Measurements from ENCODE around the gene L3MBTL4. TPM values are rescaled to one million over a fixed set of nuclear protein-coding genes. Genes with fewer than 3 reads are reported as not detected.

Gene L3MBTL4
- total RNA-seq, 1 donor from 2014 or later, result 0.56 TPM

DNA sequence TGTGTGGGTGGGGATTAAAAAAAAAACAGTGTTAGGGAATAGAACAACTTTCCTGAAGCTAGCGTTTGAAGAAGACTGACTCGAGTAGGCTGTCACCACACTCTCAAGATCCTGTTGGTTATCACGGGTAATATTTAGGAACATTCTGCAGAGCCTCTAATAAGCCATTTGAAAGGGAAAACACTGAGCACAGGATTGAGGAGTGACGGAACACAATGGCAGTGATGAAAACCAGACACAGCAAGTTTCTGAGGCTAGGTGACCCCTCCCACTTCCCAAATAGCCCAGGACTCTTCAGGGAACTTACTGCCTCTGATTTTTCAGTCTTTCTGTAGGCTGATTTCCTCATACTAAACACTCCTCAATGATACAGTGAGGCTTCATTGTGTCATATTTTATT, 431.2 kb downstream of the L3MBTL4 start:
- no peak overlapping the region for H3K27ac Mint-ChIP-seq (ENCODE audit: unreplicated experiment)

DNA sequence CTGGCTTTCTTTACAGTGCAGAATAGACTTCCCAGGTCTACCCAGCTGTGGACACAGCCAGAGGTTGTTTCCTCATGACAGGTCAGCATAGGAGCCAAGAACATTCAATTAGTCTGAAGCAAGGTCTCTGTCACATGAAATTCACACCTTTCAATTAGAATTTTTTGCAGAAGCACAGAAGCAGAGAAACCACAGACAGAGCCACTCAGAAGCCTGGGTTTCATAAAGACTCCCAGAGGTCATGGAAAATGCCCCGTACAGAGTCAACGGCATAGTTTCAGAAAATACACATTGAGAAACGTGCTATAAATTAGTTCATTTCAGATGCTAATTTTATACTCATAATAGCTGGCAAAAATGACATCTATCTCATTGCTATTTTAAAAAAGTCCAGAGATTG, 432.4 kb downstream of the L3MBTL4 start:
- DNase-seq (ENCODE audit: low spot score), result no peak
- H3K27me3 Mint-ChIP-seq (ENCODE audit: unreplicated experiment), result peaks cover 5% of the 10 kb centered on the region
- H3K4me3 Mint-ChIP-seq (ENCODE audit: unreplicated experiment), result no peak overlapping the region
- no peaks in the 10 kb centered on the region for H3K9me3 Mint-ChIP-seq (ENCODE audit: unreplicated experiment)
- no peak overlapping the region for H3K27ac Mint-ChIP-seq (ENCODE audit: unreplicated experiment)
- TF ChIP-seq, protein P1, sequence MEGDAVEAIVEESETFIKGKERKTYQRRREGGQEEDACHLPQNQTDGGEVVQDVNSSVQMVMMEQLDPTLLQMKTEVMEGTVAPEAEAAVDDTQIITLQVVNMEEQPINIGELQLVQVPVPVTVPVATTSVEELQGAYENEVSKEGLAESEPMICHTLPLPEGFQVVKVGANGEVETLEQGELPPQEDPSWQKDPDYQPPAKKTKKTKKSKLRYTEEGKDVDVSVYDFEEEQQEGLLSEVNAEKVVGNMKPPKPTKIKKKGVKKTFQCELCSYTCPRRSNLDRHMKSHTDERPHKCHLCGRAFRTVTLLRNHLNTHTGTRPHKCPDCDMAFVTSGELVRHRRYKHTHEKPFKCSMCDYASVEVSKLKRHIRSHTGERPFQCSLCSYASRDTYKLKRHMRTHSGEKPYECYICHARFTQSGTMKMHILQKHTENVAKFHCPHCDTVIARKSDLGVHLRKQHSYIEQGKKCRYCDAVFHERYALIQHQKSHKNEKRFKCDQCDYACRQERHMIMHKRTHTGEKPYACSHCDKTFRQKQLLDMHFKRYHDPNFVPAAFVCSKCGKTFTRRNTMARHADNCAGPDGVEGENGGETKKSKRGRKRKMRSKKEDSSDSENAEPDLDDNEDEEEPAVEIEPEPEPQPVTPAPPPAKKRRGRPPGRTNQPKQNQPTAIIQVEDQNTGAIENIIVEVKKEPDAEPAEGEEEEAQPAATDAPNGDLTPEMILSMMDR (IDR thresholded peaks at IDR 0.05; ENCODE audit: unreplicated experiment), result no peak
- H3K36me3 Mint-ChIP-seq (ENCODE audit: low read depth, unreplicated experiment), result no peaks in the 10 kb centered on the region
- H3K4me1 Mint-ChIP-seq (ENCODE audit: unreplicated experiment), result no peaks in the 10 kb centered on the region

More for the DNA sequence above, 431.2 kb downstream of the L3MBTL4 start:
- no peak for DNase-seq (ENCODE audit: low spot score)
- no peaks in the 10 kb centered on the region for H3K36me3 Mint-ChIP-seq (ENCODE audit: low read depth, unreplicated experiment)
- H3K4me1 Mint-ChIP-seq (ENCODE audit: unreplicated experiment), result no peaks in the 10 kb centered on the region
- H3K9me3 Mint-ChIP-seq (ENCODE audit: unreplicated experiment), result no peaks in the 10 kb centered on the region
- H3K4me3 Mint-ChIP-seq (ENCODE audit: unreplicated experiment), result no peak overlapping the region
- TF ChIP-seq, protein P1 (IDR thresholded peaks at IDR 0.05; ENCODE audit: unreplicated experiment), result no peak
- peaks cover 5% of the 10 kb centered on the region for H3K27me3 Mint-ChIP-seq (ENCODE audit: unreplicated experiment)

DNA sequence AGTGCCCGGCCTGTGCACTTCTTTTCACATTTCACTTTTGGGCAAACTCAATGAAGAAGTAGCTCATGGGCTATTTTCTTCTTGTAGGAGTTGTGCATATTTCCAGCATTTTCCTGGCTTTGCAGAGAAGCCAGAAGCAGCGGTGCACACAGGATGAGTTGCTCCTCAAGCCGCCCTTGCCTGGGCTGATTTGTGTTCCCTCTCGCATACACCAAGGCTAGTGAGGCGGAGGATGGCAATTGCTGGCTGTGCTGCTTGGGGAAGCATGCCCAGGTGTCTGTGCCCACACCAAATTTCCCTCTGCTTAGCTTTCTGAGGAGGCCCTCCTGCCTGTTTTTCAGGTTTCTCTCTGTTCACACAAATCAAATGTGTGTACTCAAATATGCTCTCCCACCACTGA, 434.0 kb downstream of the L3MBTL4 start:
- H3K4me1 Mint-ChIP-seq (ENCODE audit: unreplicated experiment), result no peaks in the 10 kb centered on the region
- no peak for DNase-seq (ENCODE audit: low spot score)
- H3K27me3 Mint-ChIP-seq (ENCODE audit: unreplicated experiment), result peaks cover 6% of the 10 kb centered on the region
- no peak overlapping the region for H3K4me3 Mint-ChIP-seq (ENCODE audit: unreplicated experiment)
- no peaks in the 10 kb centered on the region for H3K36me3 Mint-ChIP-seq (ENCODE audit: low read depth, unreplicated experiment)
- TF ChIP-seq, protein P1 (IDR thresholded peaks at IDR 0.05; ENCODE audit: unreplicated experiment), result no peak
- H3K27ac Mint-ChIP-seq (ENCODE audit: unreplicated experiment), result no peak overlapping the region
- H3K9me3 Mint-ChIP-seq (ENCODE audit: unreplicated experiment), result no peaks in the 10 kb centered on the region

DNA sequence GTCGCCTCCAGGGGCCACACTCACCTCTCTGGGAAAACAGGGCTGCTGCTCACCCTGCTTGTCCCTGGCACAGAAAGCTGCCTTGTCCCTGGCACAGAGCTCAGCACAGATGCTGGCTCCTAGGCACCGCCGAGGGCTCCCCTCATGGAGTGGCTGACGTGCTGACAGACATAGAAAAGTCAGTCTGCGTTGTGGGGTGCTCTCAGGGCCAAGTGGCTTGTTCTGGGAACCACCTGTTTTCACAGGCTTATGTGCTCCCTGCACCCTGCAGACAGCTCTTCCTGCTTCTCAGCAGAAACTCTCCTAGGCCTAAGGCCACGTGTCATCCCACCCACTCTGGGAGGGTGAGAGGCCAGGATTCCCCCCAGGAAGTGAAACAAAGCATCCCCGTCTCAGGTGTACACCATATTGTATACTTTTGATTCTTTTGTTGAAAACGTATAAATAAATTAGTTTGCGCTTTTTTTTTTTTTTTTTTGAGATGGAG, 434.7 kb downstream of the L3MBTL4 start:
- Mint-ChIP-seq H3K36me3 (ENCODE audit: low read depth, unreplicated experiment) (no peaks in the 10 kb centered on the region), H3K9me3 (ENCODE audit: unreplicated experiment) (no peaks in the 10 kb centered on the region), H3K27me3 (ENCODE audit: unreplicated experiment) (peaks cover 6% of the 10 kb centered on the region), H3K4me1 (ENCODE audit: unreplicated experiment) (no peaks in the 10 kb centered on the region), H3K27ac (ENCODE audit: unreplicated experiment) (no peak overlapping the region), H3K4me3 (ENCODE audit: unreplicated experiment) (no peak overlapping the region)
- no peak for DNase-seq (ENCODE audit: low spot score)
- TF ChIP-seq, protein P1 (IDR thresholded peaks at IDR 0.05; ENCODE audit: unreplicated experiment), result no peak

DNA sequence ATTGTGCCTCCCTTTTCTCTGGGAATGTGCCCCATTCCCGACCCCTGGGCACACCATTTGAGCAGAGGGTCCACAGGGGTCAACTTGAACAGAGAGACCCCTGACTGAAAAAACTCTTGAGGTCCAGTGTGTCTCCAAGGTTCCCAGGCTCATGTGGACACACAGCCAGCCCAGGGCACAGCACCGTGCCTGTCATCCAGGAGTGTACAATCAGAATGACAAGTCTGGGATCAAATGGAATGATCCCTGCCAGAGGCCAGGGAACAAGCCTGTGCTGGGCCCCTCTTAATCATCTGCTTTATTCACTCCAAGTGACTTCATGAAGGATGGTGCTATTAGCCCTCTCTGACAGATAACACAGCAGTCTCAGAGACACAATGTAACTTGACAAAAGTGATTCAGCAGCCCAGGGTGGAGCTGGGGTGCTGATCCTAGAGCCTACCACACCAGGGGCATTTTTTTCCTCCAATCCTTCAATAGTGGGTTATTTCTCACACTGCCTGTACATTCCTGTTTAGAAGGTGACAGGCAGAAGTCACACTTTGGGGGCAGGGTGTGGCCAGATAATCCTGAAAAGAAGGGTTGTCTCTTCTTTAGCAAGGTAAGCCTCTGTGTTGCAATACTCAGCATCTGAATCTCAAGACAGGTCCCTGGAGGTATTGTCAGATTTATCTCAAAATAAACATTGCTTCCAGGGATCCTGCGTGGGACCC, 435.4 kb downstream of the L3MBTL4 start:
- H3K27me3 Mint-ChIP-seq (ENCODE audit: unreplicated experiment), result peaks cover 4% of the 10 kb centered on the region
- H3K27ac Mint-ChIP-seq (ENCODE audit: unreplicated experiment), result no peak overlapping the region
- TF ChIP-seq, protein P1 (IDR thresholded peaks at IDR 0.05; ENCODE audit: unreplicated experiment), result no peak
- H3K4me3 Mint-ChIP-seq (ENCODE audit: unreplicated experiment), result no peak overlapping the region
- no peaks in the 10 kb centered on the region for H3K4me1 Mint-ChIP-seq (ENCODE audit: unreplicated experiment)
- DNase-seq (ENCODE audit: low spot score), result no peak
- H3K9me3 Mint-ChIP-seq (ENCODE audit: unreplicated experiment), result no peaks in the 10 kb centered on the region
- no peaks in the 10 kb centered on the region for H3K36me3 Mint-ChIP-seq (ENCODE audit: low read depth, unreplicated experiment)
